ENCODE measurements around the gene TMEM52. TPM values are rescaled to one million over a fixed set of nuclear protein-coding genes. Genes with fewer than 3 reads are reported as not detected.

TMEM52 gene
- total and polyA plus RNA-seq, 9 of the 15 experiments (the other 6 are each of a cell fraction or from before 2014, with no cell fraction given) = 0.37 to 22.5 (median 6.8) TPM

DNA sequence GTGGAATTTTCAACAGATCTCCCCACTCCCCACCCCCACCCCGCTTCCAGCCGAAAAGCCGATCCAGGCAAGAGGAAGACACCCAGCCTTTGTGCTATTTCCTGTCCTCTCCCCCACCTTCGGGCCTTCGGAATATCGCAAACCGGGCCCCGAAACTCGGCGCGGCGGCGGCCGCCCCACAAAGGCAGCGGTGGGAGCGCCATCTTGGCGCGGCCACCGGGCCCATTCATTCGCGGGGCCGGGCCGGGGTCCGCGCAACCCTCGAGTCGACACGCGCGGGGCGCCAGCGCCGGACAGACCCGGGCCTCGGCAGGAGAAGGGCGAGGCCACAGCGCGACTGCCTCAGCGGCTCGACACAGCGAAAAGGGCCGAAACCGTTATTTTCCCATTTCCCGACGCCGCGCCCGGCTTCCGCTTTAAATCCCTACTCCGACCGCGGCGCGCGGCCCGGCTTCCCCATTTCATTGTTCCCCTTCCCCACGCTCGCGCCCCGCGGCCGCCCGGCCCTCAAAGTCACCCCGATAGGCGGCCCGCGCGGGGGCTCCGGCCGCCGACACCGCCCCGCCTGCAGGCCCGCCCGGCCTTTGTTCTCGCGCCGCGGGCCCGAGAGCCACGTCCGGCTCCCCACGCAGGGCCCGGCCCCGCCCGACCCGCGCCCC lies 29.1 kb downstream of the TMEM52 start (continued):
- TF ChIP-seq, protein P1, sequence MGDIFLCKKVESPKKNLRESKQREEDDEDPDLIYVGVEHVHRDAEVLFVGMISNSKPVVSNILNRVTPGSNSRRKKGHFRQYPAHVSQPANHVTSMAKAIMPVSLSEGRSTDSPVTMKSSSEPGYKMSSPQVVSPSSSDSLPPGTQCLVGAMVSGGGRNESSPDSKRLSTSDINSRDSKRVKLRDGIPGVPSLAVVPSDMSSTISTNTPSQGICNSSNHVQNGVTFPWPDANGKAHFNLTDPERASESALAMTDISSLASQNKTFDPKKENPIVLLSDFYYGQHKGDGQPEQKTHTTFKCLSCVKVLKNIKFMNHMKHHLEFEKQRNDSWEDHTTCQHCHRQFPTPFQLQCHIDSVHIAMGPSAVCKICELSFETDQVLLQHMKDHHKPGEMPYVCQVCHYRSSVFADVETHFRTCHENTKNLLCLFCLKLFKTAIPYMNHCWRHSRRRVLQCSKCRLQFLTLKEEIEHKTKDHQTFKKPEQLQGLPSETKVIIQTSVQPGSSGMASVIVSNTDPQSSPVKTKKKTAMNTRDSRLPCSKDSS (IDR thresholded peaks at IDR 0.05; ENCODE audit: low read depth, partially characterized antibody) = no peak
- TF ChIP-seq, protein P2, sequence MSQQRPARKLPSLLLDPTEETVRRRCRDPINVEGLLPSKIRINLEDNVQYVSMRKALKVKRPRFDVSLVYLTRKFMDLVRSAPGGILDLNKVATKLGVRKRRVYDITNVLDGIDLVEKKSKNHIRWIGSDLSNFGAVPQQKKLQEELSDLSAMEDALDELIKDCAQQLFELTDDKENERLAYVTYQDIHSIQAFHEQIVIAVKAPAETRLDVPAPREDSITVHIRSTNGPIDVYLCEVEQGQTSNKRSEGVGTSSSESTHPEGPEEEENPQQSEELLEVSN (IDR thresholded peaks at IDR 0.05; ENCODE audit: borderline replicate concordance in 1 of 2, extremely low read depth in 1 of 2, insufficient read depth in 1 of 2, insufficient read length in 1 of 2, low read depth in 1 of 2, low read length in 1 of 2, poor library complexity in 1 of 2, severe bottlenecking in 1 of 2) = peak in 1 of 2 experiments; percentile 15
- TF ChIP-seq RAD51 (IDR thresholded peaks at IDR 0.05; ENCODE audit: borderline replicate concordance, low read depth) = no peak
- TF ChIP-seq, protein P3, sequence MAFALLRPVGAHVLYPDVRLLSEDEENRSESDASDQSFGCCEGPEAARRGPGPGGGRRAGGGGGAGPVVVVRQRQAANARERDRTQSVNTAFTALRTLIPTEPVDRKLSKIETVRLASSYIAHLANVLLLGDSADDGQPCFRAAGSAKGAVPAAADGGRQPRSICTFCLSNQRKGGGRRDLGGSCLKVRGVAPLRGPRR (CRISPR knock-in tag; IDR thresholded peaks at IDR 0.05) = no peak
- no peak for TF ChIP-seq U2AF2 (optimal IDR thresholded peaks at IDR 0.05; ENCODE audit: low read depth, low read length)
- TF ChIP-seq BRD9 (IDR thresholded peaks at IDR 0.05; ENCODE audit: low read depth, partially characterized antibody) = no peak
- TF ChIP-seq NCOR1 (IDR thresholded peaks at IDR 0.05) = no peak
- no peak for TF ChIP-seq NCOA2 (IDR thresholded peaks at IDR 0.05; ENCODE audit: partially characterized antibody in 2 of 2)
- TF ChIP-seq MTF1 (CRISPR knock-in tag; IDR thresholded peaks at IDR 0.05; ENCODE audit: borderline replicate concordance) = no peak
- TF ChIP-seq, protein P4, sequence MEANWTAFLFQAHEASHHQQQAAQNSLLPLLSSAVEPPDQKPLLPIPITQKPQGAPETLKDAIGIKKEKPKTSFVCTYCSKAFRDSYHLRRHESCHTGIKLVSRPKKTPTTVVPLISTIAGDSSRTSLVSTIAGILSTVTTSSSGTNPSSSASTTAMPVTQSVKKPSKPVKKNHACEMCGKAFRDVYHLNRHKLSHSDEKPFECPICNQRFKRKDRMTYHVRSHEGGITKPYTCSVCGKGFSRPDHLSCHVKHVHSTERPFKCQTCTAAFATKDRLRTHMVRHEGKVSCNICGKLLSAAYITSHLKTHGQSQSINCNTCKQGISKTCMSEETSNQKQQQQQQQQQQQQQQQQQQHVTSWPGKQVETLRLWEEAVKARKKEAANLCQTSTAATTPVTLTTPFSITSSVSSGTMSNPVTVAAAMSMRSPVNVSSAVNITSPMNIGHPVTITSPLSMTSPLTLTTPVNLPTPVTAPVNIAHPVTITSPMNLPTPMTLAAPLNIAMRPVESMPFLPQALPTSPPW (CRISPR knock-in tag; IDR thresholded peaks at IDR 0.05) = no peak
- TF ChIP-seq, protein P5, sequence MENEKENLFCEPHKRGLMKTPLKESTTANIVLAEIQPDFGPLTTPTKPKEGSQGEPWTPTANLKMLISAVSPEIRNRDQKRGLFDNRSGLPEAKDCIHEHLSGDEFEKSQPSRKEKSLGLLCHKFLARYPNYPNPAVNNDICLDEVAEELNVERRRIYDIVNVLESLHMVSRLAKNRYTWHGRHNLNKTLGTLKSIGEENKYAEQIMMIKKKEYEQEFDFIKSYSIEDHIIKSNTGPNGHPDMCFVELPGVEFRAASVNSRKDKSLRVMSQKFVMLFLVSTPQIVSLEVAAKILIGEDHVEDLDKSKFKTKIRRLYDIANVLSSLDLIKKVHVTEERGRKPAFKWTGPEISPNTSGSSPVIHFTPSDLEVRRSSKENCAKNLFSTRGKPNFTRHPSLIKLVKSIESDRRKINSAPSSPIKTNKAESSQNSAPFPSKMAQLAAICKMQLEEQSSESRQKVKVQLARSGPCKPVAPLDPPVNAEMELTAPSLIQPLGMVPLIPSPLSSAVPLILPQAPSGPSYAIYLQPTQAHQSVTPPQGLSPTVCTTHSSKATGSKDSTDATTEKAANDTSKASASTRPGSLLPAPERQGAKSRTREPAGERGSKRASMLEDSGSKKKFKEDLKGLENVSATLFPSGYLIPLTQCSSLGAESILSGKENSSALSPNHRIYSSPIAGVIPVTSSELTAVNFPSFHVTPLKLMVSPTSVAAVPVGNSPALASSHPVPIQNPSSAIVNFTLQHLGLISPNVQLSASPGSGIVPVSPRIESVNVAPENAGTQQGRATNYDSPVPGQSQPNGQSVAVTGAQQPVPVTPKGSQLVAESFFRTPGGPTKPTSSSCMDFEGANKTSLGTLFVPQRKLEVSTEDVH (IDR thresholded peaks at IDR 0.05; ENCODE audit: low read depth, partially characterized antibody) = no peak
- peak; percentile 43 for TF ChIP-seq NR2C2 (CRISPR knock-in tag; IDR thresholded peaks at IDR 0.05)
- no peak for TF ChIP-seq NR2C2 (tag; IDR thresholded peaks at IDR 0.05)
- no peak for TF ChIP-seq FOXA1 (IDR thresholded peaks at IDR 0.05; ENCODE audit: borderline replicate concordance)
- no peak for TF ChIP-seq ZNF143 (CRISPR knock-in tag; IDR thresholded peaks at IDR 0.05)
- no peak for TF ChIP-seq ZBTB1 (CRISPR knock-in tag; IDR thresholded peaks at IDR 0.05; ENCODE audit: borderline replicate concordance, low read depth)
- no peak for TF ChIP-seq SRSF9 (IDR thresholded peaks at IDR 0.05; ENCODE audit: borderline replicate concordance, low read depth, low read length)
- TF ChIP-seq MAFF (IDR thresholded peaks at IDR 0.05; ENCODE audit: low read length) = no peak
- TF ChIP-seq LARP7 (IDR thresholded peaks at IDR 0.05) = no peak
- 0 out of 2 replicates have a peak, but pooled peaks have one; percentile 40 for TF ChIP-seq ATF7 (IDR thresholded peaks at IDR 0.05)
- no peak for TF ChIP-seq MCM7 (IDR thresholded peaks at IDR 0.05)
- no peak for TF ChIP-seq MCM3 (IDR thresholded peaks at IDR 0.05)

Measured in K562 (cell line).